ENCODE measurements around the gene METTL18.
"Not testable (repeated sequence)": the region's sequence is repeated elsewhere in the genome, so short reads cannot be mapped to it uniquely, and the experiment has no call there.

Gene METTL18
- 5.8 to 23.0 (median 12.4) reads per million in 9 experiments for total RNA-seq

DNA sequence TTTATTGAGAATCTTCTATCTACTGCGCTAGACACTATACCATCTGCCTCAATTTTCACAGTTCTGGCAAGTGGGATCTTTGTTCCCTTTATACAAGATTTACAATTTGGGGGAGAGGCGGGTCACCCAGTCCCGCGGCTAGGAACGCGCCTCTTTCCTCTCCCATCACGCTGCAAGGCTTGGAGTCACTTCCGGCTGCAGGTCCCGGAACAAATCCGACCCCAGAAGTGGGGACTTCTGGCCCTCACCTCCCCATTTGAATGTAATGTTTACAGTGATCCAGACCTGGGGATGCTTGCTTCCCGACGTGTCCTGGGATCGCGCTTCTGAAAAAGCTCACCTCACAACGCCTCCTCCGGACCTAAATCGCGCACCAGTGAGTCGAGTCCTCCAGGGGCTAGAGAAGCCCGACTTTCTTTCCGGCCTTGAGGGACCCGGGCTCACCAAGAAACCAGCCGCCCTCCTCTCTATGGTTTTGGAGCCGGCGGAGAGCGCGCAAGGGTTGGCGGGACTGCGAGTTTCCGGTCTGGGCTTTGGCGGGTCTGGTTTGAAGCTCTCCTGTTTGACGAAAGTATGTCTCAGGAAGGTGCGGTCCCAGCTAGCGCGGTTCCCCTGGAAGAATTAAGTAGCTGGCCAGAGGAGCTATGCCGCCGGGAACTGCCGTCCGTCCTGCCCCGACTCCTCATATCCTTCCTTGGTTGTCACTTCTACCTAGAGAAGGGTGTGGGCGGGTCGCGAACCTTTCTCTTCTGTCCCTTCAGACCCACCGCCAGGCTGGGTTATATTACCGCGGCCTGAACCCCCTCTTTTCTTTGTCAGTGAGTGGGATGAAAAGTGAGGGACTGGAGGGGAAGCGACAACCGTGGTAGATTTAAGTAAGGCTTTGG, at the start of gene METTL18:
TSS of gene METTL18 (minus strand) at position 378 of the 887 bp plus-strand sequence. CDS start 1,212 bp downstream, outside the sequence.
- DNase-seq (peak; percentile 87 to 90 (median 87)), ATAC-seq (replicated peaks) (peak; percentile 99)
- Mint-ChIP-seq H3K4me1 (ENCODE audit: low read depth in 2 of 2) (peaks cover 25% of the 10 kb centered on the region in 2 donors), H3K9me3 (no peaks in the 10 kb centered on the region), H3K4me3 (peak within 1 kb of the TSS; percentile 98 to 100), H3K27me3 (no peaks in the 10 kb centered on the region), H3K36me3 (ENCODE audit: insufficient read depth) (peaks cover 15% of the 10 kb centered on the region), H3K27ac (peak within 1 kb of the TSS; percentile 97 to 99)

DNA sequence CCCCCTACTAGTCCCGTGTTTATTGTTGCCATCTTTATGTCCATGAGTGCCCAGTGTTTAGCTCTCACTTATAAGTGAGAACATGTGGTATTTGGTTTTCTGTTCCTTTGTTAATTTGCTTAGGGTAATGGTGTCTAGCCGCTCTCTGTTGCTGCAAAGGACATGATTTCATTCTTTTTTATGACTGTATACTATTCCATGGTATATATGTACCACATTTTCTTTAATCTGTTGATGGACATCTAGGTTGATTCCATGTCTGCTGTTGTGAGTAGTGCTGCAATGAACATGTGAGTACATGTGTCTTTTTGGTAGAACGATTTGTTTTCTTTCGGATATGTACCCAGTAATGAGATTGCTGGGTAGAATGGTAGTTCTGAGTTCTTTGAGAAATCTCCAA, 44.2 kb upstream of the METTL18 start:
- H3K27me3 Mint-ChIP-seq = no peaks in the 10 kb centered on the region
- H3K4me3 Mint-ChIP-seq = no peak overlapping the region
- no peak overlapping the region for H3K27ac Mint-ChIP-seq
- DNase-seq = no peak
- H3K9me3 Mint-ChIP-seq = peaks cover 4 to 13% of the 10 kb centered on the region in 2 donors
- H3K4me1 Mint-ChIP-seq (ENCODE audit: low read depth in 2 of 2) = no peaks in the 10 kb centered on the region
- no peaks in the 10 kb centered on the region for H3K36me3 Mint-ChIP-seq (ENCODE audit: insufficient read depth)
- ATAC-seq (replicated peaks) = no peak

DNA sequence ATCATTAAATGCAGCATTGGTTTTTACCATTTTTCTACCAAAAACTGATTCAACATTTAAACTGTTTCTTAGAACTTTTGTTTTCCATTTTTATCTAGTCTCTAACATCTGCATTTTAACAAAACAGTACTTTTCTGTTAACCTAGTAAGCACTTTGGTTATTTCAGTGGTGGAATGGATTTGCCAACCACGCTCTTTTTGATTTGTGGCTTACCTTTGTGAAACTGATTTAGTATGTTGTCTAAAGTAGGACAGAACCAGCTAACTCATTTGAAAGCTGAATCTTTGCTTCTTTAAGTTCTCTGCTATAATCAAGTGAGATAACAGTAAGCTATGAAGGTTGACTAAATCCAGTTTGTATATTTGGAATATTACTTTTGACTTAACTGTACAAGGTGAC, 41.5 kb upstream of the METTL18 start:
- Mint-ChIP-seq H3K36me3 (ENCODE audit: insufficient read depth) (no peaks in the 10 kb centered on the region), H3K27ac (no peak overlapping the region), H3K27me3 (no peaks in the 10 kb centered on the region), H3K9me3 (peaks cover 4 to 13% of the 10 kb centered on the region in 2 donors), H3K4me3 (no peak overlapping the region), H3K4me1 (ENCODE audit: low read depth in 2 of 2) (no peaks in the 10 kb centered on the region)
- DNase-seq (no peak), ATAC-seq (replicated peaks) (no peak)

DNA sequence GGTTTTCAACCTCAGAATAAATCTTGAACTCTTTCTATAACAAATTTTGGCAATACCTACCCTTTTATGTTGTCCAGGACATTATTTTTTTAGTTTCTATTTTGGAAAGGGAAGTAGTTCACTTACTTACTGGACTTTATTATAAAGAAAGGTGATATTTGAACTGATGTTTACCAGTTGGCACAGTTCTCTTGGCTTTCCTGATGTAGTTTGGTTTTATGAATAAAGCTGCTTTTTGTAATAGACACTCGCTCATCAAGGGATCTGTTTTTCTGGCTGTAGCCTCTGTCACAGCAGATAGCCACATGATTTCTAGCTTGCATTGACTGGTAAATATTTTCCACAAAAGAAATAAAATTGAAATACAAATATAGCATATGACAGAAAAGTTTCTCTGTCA, 40.9 kb upstream of the METTL18 start:
- Mint-ChIP-seq H3K36me3 (ENCODE audit: insufficient read depth) (no peaks in the 10 kb centered on the region), H3K9me3 (peaks cover 2 to 13% of the 10 kb centered on the region in 2 donors), H3K4me1 (ENCODE audit: low read depth in 2 of 2) (no peaks in the 10 kb centered on the region), H3K27me3 (no peaks in the 10 kb centered on the region), H3K4me3 (no peak overlapping the region), H3K27ac (peak overlapping the region in 1 of 2 donors; percentile 74)
- ATAC-seq (replicated peaks) (no peak), DNase-seq (no peak)

DNA sequence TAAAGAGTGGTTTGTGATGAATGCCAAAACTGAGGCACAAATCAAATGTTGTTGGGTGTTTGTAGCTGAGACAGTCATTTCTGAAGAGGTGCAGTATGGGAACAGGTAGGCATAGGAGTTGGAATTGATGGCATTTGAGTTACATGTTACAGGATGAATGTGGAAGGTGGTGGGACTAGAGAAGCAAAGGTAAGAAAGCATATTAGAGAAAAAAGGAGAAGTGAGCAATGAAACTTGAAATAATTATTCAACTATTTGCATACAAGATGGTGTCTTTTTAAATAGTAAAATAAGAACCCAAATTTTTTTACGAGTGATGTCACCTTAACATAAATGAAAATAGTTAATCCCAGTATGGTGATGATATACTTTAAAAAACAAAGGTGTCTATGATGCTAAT, 40.2 kb upstream of the METTL18 start:
- Mint-ChIP-seq H3K27me3 (no peaks in the 10 kb centered on the region), H3K4me3 (no peak overlapping the region), H3K9me3 (peaks cover 2 to 6% of the 10 kb centered on the region in 2 donors), H3K27ac (no peak overlapping the region), H3K36me3 (ENCODE audit: insufficient read depth) (no peaks in the 10 kb centered on the region), H3K4me1 (ENCODE audit: low read depth in 2 of 2) (no peaks in the 10 kb centered on the region)
- DNase-seq (no peak), ATAC-seq (replicated peaks) (no peak)

DNA sequence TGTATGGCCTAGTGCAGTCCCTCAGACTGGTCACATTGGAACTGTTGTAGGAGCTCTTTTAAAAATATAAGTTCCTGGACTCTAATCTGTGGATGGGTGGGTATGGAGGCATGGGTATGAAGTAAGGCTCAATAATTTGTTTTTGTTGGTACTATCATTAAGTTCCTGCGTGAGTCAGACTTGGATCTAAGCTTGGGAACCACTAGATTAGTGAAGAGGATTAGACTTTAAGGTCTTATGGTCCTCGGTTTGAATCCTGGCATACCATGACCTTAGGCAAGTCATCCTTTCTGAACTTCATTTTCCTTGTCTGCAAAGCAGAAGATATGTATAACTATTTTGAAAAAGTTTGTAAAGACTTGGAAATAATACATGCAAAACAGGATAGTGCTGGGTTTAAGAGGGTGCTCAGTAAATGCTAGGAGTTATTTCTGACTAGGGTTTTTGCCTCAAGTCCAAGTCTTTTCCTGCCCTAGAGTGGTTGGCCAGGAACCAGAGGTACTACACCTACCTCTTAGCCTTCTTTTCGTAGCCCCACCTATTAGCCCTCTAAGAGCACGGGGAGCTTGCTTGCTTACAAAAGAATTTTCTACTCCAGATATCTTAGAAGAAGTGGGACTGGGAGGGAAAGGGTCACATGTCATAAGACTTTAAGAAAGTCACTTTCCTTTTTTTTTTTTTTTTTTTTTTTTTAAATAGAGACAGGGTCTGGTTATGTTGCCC, 38.6 kb upstream of the METTL18 start:
- H3K9me3 Mint-ChIP-seq = no peaks in the 10 kb centered on the region
- H3K4me1 Mint-ChIP-seq (ENCODE audit: low read depth in 2 of 2) = no peaks in the 10 kb centered on the region
- ATAC-seq (replicated peaks) (no peak), DNase-seq (no peak)
- no peaks in the 10 kb centered on the region for H3K27me3 Mint-ChIP-seq
- no peak overlapping the region for H3K27ac Mint-ChIP-seq
- H3K36me3 Mint-ChIP-seq (ENCODE audit: insufficient read depth) = no peaks in the 10 kb centered on the region
- H3K4me3 Mint-ChIP-seq = no peak overlapping the region

DNA sequence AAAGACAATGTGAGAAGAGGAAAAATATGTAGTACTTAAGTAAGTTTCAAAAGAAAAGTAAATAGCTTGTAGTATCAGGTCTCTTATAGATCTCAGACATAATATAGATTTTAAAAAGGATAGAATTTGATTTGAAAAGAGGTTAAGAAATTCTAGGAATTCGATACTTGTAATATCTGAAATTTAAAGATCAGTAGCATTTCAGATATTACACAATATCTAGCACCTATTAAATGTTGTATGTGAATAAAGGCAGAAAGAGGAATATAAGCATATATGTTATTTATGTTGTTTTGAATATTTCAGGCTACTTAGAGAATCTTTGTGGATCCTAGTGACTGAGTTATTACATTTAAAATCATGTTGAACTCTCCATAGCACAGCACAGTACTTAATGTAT, 35.0 kb upstream of the METTL18 start:
- no peaks in the 10 kb centered on the region for H3K9me3 Mint-ChIP-seq

DNA sequence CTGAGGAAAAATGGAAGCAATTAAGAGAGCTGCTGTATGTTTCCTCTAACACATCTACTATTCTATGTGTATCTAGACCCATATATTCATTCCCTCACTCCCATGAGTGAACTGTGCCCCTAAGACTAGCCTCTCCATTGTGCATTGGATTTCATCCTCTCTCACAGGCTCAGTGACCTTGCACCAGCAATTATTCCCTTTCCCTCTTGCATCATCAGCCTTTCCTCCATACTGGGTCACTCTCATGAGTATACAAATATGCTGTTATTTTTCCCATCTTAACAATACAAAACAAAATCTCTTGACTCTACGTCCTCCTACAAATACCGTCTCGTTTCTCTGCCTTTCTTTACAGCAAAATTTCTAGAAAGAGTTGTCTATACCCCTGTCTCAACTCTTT, 29.4 kb upstream of the METTL18 start:
- no peaks in the 10 kb centered on the region for H3K4me1 Mint-ChIP-seq (ENCODE audit: low read depth in 2 of 2)
- no peak for ATAC-seq (replicated peaks)
- no peaks in the 10 kb centered on the region for H3K9me3 Mint-ChIP-seq
- H3K27ac Mint-ChIP-seq = peak overlapping the region in 1 of 2 donors; percentile 14
- no peaks in the 10 kb centered on the region for H3K27me3 Mint-ChIP-seq
- H3K36me3 Mint-ChIP-seq (ENCODE audit: insufficient read depth) = no peaks in the 10 kb centered on the region
- H3K4me3 Mint-ChIP-seq = no peak overlapping the region
- no peak for DNase-seq

More for the DNA sequence above, 35.0 kb upstream of the METTL18 start:
- H3K4me3 Mint-ChIP-seq = no peak overlapping the region
- no peak for DNase-seq
- H3K4me1 Mint-ChIP-seq (ENCODE audit: low read depth in 2 of 2) = no peaks in the 10 kb centered on the region
- no peak overlapping the region for H3K27ac Mint-ChIP-seq
- no peaks in the 10 kb centered on the region for H3K36me3 Mint-ChIP-seq (ENCODE audit: insufficient read depth)
- ATAC-seq (replicated peaks) = no peak
- H3K27me3 Mint-ChIP-seq = no peaks in the 10 kb centered on the region

DNA sequence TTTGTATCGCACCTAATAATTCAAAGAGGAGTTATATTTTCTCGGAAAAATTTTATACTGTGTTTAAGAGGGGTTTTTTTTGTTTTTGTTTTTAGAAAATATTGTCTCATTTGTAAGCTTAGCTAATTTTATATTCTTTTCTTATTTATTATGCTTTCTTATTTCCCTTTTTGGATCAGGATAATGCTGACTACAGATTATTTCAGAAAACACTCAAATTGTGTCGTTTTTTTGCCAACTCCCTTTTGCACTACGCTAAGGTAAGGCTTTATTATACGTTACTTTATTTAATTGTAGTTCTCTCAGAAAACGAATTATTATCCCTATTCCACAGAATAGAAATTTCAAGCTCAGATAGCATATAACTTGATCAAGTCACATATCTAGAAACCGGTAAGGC, 26.8 kb upstream of the METTL18 start:
- Mint-ChIP-seq H3K4me1 (ENCODE audit: low read depth in 2 of 2) (no peaks in the 10 kb centered on the region), H3K27ac (no peak overlapping the region), H3K4me3 (no peak overlapping the region), H3K27me3 (no peaks in the 10 kb centered on the region), H3K9me3 (no peaks in the 10 kb centered on the region), H3K36me3 (ENCODE audit: insufficient read depth) (no peaks in the 10 kb centered on the region)
- no peak for DNase-seq
- no peak for ATAC-seq (replicated peaks)

DNA sequence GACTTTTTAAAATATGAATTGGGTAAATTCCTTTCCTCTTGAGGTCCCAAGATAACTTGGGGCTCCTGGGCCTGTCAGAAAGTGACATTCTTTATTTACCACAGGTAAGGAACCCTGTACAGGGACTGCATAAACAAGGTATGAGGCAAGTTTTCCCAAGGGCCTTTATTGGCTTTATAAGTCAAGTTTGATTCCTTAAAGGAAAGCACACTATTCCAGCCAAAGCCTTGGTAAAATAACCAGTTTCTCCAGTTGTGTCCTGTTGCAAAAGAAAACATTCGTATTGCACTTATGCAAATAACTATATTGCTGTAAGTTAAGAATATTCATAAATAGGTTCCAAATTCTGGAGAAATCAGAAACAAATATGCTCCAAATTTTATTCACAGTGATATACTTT, 21.9 kb upstream of the METTL18 start:
- H3K27me3 Mint-ChIP-seq = no peaks in the 10 kb centered on the region
- no peak overlapping the region for H3K4me3 Mint-ChIP-seq
- no peak for ATAC-seq (replicated peaks)
- H3K27ac Mint-ChIP-seq = no peak overlapping the region
- no peaks in the 10 kb centered on the region for H3K9me3 Mint-ChIP-seq
- peaks cover 7% of the 10 kb centered on the region for H3K36me3 Mint-ChIP-seq (ENCODE audit: insufficient read depth)
- peaks cover 2 to 4% of the 10 kb centered on the region in 2 donors for H3K4me1 Mint-ChIP-seq (ENCODE audit: low read depth in 2 of 2)
- DNase-seq = no peak

DNA sequence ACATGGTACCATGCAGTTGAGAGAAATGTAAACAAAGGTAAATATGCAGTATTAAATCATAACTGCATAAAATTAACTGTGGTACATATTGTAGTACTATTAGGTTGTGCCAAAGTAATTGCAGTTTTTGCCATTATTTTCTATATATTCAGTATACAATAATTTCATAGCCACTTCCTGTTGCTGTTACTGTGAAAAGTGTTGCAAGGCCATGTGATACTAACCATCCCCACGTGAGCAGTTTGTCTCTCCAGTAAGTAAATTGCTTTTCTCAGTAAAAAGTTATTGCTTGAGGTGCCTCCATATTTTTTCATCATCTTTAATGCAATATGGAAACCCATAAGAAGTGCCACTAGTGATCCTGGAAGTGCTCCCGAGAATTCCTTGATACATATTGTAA, 19.6 kb upstream of the METTL18 start:
- H3K4me3 Mint-ChIP-seq = no peak overlapping the region
- H3K9me3 Mint-ChIP-seq = no peaks in the 10 kb centered on the region
- peaks cover 2 to 4% of the 10 kb centered on the region in 2 donors for H3K4me1 Mint-ChIP-seq (ENCODE audit: low read depth in 2 of 2)
- no peak overlapping the region for H3K27ac Mint-ChIP-seq
- ATAC-seq (replicated peaks) (peak; percentile 46), DNase-seq (no peak)
- peaks cover 7% of the 10 kb centered on the region for H3K36me3 Mint-ChIP-seq (ENCODE audit: insufficient read depth)
- no peaks in the 10 kb centered on the region for H3K27me3 Mint-ChIP-seq

DNA sequence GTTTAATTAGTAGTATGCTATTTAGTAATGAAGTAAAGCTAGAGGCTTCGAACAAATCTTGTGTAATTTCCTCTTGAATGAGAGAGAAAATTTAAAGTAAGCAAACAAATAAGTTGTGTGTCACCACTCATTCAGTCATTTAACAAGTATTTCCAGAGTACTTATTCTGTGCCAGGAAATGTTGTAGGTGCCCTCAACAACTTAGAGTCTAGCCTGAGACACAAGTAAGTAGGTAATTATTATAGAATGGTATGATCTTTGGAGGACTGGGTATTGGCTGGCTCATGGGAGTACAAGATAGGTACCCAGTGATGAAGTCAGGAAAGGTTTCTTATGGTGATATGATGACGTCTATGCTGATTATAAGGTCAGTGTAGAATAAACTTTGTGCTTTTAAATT, 17.4 kb upstream of the METTL18 start:
- Mint-ChIP-seq H3K4me3 (no peak overlapping the region), H3K27me3 (no peaks in the 10 kb centered on the region), H3K27ac (no peak overlapping the region), H3K4me1 (ENCODE audit: low read depth in 2 of 2) (peaks cover 2 to 4% of the 10 kb centered on the region in 2 donors), H3K36me3 (ENCODE audit: insufficient read depth) (peaks cover 7% of the 10 kb centered on the region), H3K9me3 (no peaks in the 10 kb centered on the region)
- DNase-seq (no peak), ATAC-seq (replicated peaks) (no peak)

DNA sequence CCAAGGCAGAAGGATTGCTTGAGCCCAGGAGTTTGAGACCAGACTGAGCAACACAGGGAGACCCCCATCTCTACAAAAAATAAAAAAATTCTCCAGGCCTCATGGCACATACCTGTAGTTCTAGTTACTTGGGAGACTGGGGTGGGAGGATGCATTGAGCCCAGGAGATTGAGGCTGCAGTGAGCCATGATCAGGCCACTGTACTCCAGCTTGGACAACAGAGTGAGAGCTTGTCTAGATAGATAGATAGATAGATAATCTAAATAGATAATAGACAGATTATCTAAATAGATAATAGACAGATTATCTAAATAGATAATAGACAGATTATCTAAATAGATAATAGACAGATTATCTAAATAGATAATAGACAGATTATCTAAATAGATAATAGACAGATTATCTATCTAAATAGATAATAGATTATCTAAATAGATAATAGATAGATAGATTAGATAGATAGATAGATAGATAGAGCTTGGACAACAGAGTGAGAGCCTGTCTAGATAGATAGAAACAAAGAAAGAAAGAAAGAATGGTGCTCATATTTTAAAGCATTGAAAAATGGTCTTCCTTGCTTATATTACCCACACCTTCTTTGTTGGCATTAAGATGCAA, 16.8 kb upstream of the METTL18 start:
- H3K4me1 Mint-ChIP-seq (ENCODE audit: low read depth in 2 of 2); H3K36me3 Mint-ChIP-seq (ENCODE audit: insufficient read depth); DNase-seq; H3K27ac Mint-ChIP-seq; H3K4me3 Mint-ChIP-seq; H3K9me3 Mint-ChIP-seq; ATAC-seq (replicated peaks); H3K27me3 Mint-ChIP-seq: not testable (repeated sequence)
